NCI-H187 (cell line): ENCODE measurements around the gene TXNRD1.
A peak's percentile ranks its signal among the peaks of the same experiment; 100 is the strongest.
"Not testable (repeated sequence)": the region's sequence is repeated elsewhere in the genome, so short reads cannot be mapped to it uniquely, and the experiment has no call there.

Experiments used
- DNase-seq, 2 experiments: peaks; one replicate each; lab custom pipeline; 2025; lab: John Stamatoyannopoulos, UW

TXNRD1 gene

GRCh38 chr12:104372061-104372720, 156.6 kb downstream of the TXNRD1 start:
- DNase-seq, result no peak

GRCh38 chr12:104372721-104373335, 157.2 kb downstream of the TXNRD1 start:
- DNase-seq, result no peak

- DNase-seq, result no peak
These were observed 158.5 kb downstream of the TXNRD1 start for GRCh38 chr12:104374071-104374470.

- DNase-seq, result no peak
These were observed 159.2 kb downstream of the TXNRD1 start for GRCh38 chr12:104374806-104375205.

GRCh38 chr12:104375775-104376174, 160.2 kb downstream of the TXNRD1 start:
- no peak for DNase-seq

GRCh38 chr12:104376650-104377513, 161.3 kb downstream of the TXNRD1 start:
- no peak for DNase-seq

- no peak for DNase-seq
These were observed 161.9 kb downstream of the TXNRD1 start for GRCh38 chr12:104377514-104377812.

GRCh38 chr12:104378427-104378826, 162.8 kb downstream of the TXNRD1 start:
- no peak for DNase-seq

- DNase-seq, result no peak
These were observed 165.8 kb downstream of the TXNRD1 start for GRCh38 chr12:104381341-104381730.

GRCh38 chr12:104381731-104382480, 166.3 kb downstream of the TXNRD1 start:
- peak; percentile 75 to 89 for DNase-seq

GRCh38 chr12:104384141-104384880, 168.7 kb downstream of the TXNRD1 start:
- DNase-seq, result no peak

GRCh38 chr12:104385510-104385909, 169.9 kb downstream of the TXNRD1 start:
- no peak for DNase-seq

GRCh38 chr12:104386461-104386860, 170.9 kb downstream of the TXNRD1 start:
- DNase-seq, result no peak

- no peak for DNase-seq
These were observed 171.6 kb downstream of the TXNRD1 start for GRCh38 chr12:104387190-104387589.

- DNase-seq, result not testable (repeated sequence)
These were observed 178.5 kb downstream of the TXNRD1 start for GRCh38 chr12:104394086-104394485.
